Gastroesophageal sphincter (tissue), 3 donors: ENCODE measurements around the gene CNOT8.

ENCODE experiments used
- CTCF ChIP-seq, 4 experiments: fragments of 200-600 bp in 2 of 4; fragments of 450-650 bp in 2 of 4; sonication (generic) in 1 of 4; IDR thresholded peaks; one replicate each; pipeline ENCODE4 v1.5.1; 2017 to 2019; ENCODE audit warnings: antibody characterized with exemption in 4 of 4, mild to moderate bottlenecking in 2 of 4, moderate library complexity in 2 of 4
- EP300 ChIP-seq: sonication (generic); formaldehyde crosslinking; IDR thresholded peaks from one replicate; pipeline ENCODE4 v1.6.1; 2017; ENCODE audit warnings: antibody characterized with exemption, mild to moderate bottlenecking
- POLR2A ChIP-seq, 2 donors: fragments of 450-650 bp; IDR thresholded peaks; one replicate each; pipeline ENCODE4 v1.6.1; 2017; ENCODE audit warnings: antibody characterized with exemption in 2 of 2, mild to moderate bottlenecking in 2 of 2, moderate library complexity in 1 of 2
- POLR2AphosphoS5 ChIP-seq: sonication (generic); formaldehyde crosslinking; IDR thresholded peaks from one replicate; pipeline ENCODE4 v1.6.1; 2017; ENCODE audit warnings: antibody characterized with exemption

GRCh38 chr5:154881986-154882385, 23.6 kb downstream of the CNOT8 start:
- no peak for TF ChIP-seq CTCF (IDR thresholded peaks at IDR 0.05)
- no peak for TF ChIP-seq POLR2A (IDR thresholded peaks at IDR 0.05)
- no peak for TF ChIP-seq EP300
- no peak for TF ChIP-seq POLR2AphosphoS5
